Measurements from ENCODE around the gene HMGN1.
A peak's percentile ranks its signal among the peaks of the same experiment; 100 is the strongest.

The HMGN1 gene

DNA sequence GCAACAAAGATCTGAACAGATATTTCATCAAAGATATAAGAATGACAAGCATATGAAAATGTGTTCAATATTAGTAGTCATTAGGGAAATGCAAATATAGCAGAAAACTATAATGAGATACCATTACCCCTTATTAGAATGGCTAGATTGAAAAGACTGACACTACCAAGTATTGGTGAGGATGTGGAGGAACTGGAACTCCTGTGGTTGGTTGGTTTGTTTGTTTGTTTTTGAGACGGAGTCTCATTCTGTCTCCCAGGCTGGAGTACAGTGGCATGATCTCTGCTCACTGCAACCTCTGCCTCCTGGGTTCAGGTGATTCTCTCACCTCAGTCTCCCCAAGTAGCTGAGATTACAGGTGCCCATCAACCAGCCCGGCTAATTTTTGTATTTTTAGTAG is 18.9 kb upstream of the HMGN1 start:
- DNase-seq (ENCODE audit: low spot score), result no peak

GRCh38 chr21:39366563-39366962 is 17.7 kb upstream of the HMGN1 start:
- no peak for DNase-seq (ENCODE audit: low spot score)

DNA sequence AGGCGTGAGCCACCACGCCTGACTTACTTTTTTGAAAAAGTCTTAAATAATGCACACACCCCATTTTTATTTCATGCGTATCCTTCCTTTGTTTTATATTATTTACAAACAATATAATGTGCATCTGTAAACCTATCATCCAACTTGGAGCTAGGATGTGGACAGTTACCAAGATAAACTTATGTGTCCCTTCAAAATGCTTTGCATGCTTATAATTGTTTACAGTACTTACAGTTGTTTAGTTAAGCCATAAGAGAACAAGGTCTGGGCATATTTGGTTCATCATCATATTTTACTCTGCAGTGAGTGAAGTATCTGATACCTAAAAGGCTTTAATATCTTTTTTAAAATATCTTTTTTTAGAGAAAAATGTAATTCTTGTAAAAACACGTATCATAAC is 16.1 kb upstream of the HMGN1 start:
- DNase-seq (ENCODE audit: low spot score), result no peak

DNA sequence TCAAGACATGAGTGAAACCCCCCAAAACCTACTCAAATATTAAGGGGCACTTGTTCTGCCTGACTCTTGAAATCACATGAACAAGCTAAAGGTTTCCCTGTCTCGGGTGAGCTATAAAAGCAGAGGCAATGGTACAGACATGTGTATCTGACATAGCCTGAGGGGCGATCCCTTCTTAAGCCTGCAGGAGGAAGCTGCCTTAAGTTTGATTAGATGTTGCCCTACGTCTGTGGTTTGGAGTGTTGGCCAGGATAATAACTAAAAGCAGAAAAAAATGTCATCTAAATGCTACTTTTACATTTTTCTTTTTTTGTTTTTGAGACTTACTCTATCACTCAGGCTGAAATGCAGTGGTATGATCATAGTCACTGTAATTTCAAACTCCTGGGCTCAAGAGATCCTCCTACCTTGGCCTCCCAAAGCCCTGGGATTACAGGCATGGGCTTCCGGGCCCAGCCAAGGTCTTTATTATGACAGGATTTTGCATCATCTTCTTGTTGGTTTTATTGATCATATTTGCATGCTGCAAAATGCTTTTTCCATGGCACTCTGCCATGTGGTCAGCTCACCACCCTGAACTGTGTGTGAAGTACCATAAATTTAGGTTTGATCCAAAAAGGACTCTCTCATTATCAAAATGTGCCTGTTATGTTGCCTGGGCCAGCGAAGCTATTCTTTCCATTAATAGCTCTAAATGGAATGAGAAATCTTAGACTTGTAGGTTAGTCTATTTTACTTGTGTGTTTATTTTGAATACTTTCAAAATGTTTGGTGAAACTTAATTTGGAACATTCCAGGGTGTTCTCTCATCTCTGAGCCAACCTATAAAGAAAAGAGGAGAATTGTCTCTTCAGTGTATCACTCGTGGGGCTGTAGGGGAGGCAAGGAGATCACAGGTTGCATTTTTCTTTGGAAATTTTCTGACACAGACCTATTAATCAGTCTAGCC is 15.0 kb upstream of the HMGN1 start:
- DNase-seq (ENCODE audit: low spot score), result no peak

GRCh38 chr21:39362733-39363132 is 13.8 kb upstream of the HMGN1 start:
- no peak for DNase-seq (ENCODE audit: low spot score)

DNA sequence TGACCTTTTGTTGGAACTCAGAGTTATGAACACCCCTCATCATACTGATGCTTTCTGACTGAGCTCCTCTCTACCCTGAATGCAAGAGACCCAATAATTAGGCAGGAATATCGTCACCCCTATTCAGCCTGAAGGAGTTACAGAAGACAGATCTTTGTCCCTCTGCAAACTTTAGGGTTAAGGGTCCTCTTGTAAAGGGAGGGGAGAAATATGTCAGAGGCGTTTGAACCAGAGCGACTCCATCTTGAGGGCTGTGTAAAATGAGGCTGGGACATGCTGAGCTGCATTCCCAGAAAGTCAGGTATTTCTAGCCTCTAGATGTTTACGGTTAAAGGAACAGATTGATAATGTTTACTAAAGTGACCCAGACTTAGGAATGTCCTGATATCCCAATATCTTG is 10.5 kb upstream of the HMGN1 start:
- no peak for DNase-seq (ENCODE audit: low spot score)

- DNase-seq (ENCODE audit: low spot score), result no peak
Observed at GRCh38 chr21:39353295-39353694, 4.4 kb upstream of the HMGN1 start.

DNA sequence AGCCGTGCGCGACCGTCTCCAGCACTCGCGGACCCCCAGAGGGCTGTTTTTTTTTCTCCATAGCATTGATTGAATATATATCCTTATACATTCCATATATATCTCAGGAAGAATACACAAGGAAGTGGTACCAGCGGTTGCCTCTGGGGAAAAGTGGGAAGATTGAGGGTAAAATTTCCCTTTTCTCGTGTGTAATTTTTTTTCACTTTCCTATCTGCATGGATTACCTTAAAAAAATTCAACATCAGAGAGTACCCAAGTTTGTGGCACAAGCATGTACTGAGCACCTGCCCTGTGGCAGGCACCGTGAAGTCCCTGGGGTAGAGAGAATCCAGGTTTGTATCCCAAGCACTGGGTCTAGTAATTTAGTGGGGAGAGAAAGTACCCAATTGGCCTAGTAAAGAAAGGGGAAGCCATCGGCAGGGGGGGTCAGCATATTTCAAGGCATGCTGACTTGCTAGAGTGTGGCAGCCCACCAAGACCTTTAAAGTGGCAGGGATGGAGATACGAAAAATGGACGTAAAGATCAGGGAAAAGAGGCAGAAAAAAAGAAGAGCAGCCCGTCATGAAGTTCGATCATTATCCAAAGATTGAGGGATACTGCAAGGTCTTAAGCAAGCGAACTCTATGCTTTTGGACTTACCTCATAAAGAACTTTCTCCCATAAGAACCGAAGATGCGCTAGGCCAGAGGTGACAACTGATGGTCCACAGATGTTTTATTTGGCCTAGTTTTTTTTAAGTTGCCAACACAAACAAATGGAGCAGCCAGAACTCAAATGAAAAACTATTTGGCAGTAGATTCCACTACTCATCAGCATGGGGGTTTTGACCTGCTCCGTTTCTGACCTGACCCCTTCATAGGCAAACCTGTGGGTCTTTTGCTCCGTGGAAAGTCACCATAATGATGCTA is 1.5 kb upstream of the HMGN1 start:
- no peak for DNase-seq (ENCODE audit: low spot score)

DNA sequence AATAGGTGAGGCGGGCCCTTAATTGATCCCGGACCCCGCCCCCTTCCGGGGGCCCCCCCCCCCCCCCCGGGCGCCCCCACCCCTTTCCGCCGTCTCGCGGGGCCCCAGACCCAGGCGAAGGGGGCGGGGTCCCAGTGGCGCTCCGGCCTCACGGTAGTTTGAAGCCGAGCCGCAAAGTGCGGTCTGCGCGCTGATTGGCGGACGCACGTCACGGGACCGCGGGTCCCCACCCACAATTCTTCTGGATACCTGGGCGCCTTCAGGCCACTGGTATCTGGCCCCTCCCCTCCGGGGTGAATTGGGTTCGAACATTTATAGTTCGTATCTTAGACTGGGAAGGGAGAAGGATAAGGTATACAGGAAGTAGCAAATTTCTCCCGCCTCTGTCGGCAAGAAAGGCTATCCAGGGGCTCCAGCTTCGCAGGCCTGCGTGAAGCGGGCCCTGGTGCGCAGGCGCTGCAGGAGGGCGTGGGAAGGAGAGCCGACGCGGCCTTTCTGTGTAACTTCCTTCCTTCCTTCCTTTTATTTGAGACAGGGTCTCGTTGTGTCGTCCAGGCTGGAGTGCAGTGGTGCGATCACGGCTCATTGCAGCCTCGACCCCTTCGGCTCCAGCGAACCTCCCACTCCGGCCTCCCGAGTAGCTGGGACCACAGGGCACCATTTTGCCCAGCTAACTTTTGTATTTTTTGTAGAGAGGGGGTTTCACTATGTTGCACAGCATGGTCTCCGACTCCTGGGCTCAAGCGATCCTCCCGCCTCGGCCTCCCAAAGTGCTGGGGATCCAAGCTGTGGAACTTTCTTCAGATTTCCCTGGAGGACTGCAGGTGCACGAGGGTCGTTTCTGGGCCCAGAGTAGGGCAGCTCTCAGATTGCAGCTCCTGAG is 564 bp upstream of the HMGN1 start:
- DNase-seq (ENCODE audit: low spot score), result peak; percentile 97

- DNase-seq (ENCODE audit: low spot score), result peak; percentile 40
Observed at GRCh38 chr21:39348040-39348354, 891 bp downstream of the HMGN1 start.

DNA sequence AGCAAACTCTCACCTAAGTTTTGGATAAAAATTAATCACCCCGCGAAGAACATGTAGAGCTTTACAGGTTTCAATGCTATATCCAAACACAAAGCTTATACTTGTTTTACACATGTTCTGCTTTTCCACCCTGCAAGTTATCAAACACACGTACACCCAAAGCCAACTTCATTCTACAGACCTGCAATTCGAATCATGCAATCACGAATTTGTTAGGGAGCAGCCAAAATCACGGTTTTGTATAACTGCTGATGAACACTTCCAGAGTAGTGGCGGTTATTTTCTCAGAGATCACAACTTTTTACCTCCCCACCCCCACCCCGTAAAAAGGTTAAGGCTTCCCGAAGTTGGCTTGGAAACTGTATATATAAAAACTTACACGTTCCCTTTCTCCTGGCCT is 1.4 kb downstream of the HMGN1 start:
- DNase-seq (ENCODE audit: low spot score), result no peak

DNA sequence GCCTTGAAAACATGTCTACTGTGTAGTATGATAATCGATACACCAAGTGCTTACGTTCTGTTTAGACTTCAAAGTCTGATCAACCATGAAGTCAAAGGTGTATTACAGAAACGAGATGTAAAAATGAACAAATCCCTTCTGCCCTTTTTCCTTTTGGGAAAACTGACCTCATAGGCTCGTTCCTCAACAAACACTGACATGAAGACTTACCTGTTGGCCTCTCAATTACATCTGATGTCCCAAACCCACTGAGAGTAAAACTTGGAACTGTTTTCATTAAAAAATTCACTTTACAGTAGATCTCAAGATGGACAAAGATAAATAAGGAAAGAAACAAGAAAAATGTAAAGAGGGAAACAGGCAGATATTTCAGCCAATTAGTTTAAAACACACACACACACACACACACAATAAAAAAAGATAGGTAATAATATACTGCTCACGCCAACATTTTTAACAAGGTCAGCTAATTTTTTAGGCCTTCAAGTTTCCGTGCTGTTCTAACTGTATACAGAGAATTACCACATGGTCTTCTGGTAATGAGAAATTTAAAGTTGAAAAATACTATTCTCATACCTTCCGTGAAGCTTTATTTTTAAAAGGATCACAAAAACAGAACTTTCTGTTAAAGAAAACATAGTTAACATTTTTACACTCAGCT is 2.1 kb downstream of the HMGN1 start:
- DNase-seq (ENCODE audit: low spot score), result no peak

GRCh38 chr21:39346206-39346605 is 2.7 kb downstream of the HMGN1 start:
- no peak for DNase-seq (ENCODE audit: low spot score)

DNA sequence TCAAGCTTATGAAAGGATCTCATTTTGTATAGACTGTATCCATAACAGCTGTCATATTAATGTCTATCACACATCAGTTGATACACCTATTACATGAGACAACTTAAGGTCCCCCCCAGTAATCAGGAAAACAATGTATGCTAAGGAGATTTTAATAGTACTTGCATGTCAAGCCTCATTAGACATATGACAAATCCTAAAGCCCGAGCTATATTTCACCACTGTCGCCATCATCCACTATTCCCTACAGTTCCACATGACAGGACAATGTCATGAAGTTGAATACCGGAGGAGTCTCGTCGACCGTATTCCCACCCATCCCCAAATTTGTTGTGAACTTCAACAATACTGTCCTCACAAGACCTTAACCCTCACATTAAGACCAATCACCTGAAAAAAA is 3.4 kb downstream of the HMGN1 start:
- DNase-seq (ENCODE audit: low spot score), result no peak

DNA sequence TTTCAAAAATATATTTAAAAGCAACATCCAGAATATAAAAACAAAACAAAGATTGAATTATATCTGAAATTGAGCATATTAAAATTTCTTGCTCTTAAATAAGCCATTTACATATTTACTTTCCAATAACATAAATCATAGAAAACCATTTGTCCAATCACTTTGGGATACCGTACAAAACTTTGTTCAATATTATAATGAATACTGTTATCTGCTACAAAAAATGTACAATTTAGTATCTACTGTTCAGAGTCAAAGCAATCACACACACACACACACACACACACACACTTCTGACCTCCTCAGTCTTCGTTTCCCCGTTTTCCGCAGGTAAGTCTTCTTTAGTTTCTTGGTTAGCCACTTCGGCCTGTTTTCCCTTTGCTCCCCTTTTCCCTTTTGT is 4.0 kb downstream of the HMGN1 start:
- DNase-seq (ENCODE audit: low spot score), result no peak

DNA sequence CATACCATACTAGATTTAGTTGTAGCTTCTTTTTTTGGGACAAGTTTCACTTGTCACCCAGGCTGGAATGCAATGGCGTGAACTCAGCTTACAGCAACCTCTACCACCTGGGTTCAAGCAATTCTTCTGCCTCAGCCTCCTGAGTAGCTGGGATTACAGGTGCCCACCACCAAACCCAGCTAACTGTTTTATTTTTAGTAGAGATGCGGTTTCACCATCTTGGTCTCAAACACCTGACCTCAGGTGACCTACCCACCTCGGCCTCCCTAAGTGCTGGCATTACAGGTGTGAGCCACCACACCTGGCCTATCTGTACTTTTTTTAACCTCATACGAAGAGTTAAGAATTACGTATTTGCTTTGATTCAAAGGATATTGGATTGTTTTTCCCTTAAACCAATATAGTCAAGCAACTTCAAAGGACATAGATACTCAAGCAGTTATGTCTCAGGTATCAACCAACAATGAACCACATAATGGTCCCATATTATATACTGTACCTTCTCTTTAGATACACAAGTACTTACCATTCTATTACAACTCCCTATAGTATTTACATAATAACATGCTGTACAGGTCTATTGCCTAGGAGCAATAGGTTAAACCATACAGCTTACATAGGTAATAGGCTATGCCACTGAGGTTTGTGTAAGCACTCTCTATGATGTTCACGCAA is 7.5 kb downstream of the HMGN1 start:
- no peak for DNase-seq (ENCODE audit: low spot score)

DNA sequence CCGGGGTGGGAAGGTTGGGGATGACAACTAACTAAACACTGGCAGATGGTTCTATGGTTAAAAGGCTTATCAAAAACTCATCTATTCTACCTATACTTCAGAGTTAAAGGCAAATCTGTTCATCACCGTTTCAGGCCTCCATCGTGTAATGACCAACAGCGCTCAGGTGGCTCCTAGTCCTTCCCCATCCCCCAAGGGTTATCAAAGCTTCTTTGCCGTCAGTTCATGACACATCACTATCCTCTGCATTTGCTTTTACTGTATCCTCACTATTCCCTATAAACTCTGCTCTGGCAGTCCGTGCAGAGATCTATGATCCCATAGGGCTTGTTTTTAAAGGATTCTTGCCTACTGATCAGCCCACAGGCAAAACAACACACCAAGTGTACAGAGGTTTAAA is 8.2 kb downstream of the HMGN1 start:
- DNase-seq (ENCODE audit: low spot score), result no peak

GRCh38 chr21:39339231-39339630 is 9.7 kb downstream of the HMGN1 start:
- DNase-seq (ENCODE audit: low spot score), result no peak

DNA sequence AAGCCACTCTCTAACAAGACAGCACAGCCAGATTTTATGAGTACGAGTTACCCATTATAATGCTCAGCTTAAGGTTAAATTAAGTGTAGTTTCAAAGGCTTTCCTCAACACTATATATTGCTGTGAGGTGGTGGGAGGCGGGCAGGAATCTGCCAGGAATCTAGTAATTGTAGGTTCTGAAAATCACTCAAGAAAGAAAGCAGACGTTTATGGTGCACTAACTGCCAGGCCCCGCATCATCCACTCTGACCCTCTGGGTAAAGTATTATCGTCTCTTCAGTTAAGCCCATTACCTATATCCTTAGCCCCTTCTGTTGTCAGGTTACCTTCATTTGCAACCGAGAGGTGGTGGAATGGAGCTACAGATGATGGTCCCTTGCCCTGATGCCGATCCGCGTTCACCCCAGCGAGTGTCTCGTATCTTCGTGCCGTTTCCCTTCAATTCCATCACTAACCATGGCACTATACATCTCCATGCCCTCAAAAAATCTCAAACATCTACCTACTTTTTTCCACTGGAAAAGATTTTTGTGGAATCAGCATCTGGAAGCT is 12.4 kb downstream of the HMGN1 start:
- DNase-seq (ENCODE audit: low spot score), result peak; percentile 59

- no peak for DNase-seq (ENCODE audit: low spot score)
Observed at GRCh38 chr21:39334611-39335010, 14.3 kb downstream of the HMGN1 start.

GRCh38 chr21:39332175-39332574 is 16.7 kb downstream of the HMGN1 start:
- no peak for DNase-seq (ENCODE audit: low spot score)
